GM13976 (cell line): ENCODE measurements around the gene FOXD4L1.
"Not testable (repeated sequence)": the region's sequence is repeated elsewhere in the genome, so short reads cannot be mapped to it uniquely, and the experiment has no call there.

Experiments used
- DNase-seq: peaks from one replicate; pipeline ENCODE4 v3.0.0; 2012; ENCODE audit warnings: low spot score
- in situ Hi-C: fragments of 300-500 bp; cut with MboI; formaldehyde crosslinking; loops from one replicate; pipeline ENCODE4 v1.12.0; 2022; ENCODE audit warnings: low sequenced_read_pairs, mixed read lengths, inconsistent platforms; ENCODE audit not compliant: unreplicated experiment

FOXD4L1 gene

GRCh38 chr2:113498365-113498764, at the start of gene FOXD4L1:
Gene FOXD4L1, plus strand, starts transcription at chr2:113498665. Its CDS starts 592 bp downstream, at chr2:113499257.
- DNase-seq, in situ Hi-C loops: not testable (repeated sequence)

DNA sequence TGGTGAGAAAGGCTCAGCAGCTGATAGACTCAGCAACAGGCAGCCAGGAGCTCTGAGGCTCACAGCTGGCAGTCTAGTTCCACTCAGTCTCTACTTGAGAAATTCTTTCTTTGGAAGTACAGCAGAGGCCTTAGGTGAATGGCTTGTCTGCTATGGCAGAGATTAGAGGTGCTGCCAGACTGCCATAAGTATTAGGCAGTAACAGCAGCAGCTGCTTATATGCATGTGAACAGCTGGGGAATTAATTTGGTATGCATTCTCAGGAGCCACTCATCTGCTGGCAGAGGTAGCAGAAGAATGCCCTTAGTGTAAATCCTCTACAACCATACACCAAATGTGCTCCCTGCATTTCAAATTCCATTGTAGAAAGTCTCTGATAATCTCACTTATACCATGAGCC, 32.7 kb upstream of the FOXD4L1 start:
- DNase-seq, in situ Hi-C loops: not testable (repeated sequence)

GRCh38 chr2:113476688-113477368, 21.6 kb upstream of the FOXD4L1 start:
- in situ Hi-C loops, DNase-seq: not testable (repeated sequence)

DNA sequence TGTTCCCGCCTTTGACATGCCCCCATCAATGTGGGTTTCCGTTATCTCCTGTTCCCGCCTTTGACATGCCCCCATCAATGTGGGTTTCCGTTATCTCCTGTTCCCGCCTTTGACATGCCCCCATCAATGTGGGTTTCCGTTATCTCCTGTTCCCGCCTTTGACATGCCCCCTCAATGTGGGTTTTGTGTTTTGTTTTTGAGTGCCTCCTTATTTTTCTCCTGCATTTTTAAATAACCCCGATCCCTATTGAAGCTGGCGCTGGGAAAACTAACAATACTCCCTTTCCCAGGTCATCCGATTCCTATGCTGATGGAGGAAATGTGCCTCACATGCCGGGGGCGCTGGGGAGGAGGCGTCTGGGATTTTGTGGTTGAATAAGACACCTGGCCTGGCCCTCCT, 1.9 kb upstream of the FOXD4L1 start:
- DNase-seq = not testable (repeated sequence)

GRCh38 chr2:113499019-113499885, 787 bp downstream of the FOXD4L1 start:
- in situ Hi-C loops, DNase-seq: not testable (repeated sequence)

More for the DNA sequence above, 1.9 kb upstream of the FOXD4L1 start:
- in situ Hi-C loops = not testable (repeated sequence)

- DNase-seq, in situ Hi-C loops: not testable (repeated sequence)
Observed at GRCh38 chr2:113499886-113500722, 1.6 kb downstream of the FOXD4L1 start.

- DNase-seq, in situ Hi-C loops: not testable (repeated sequence)
Observed at GRCh38 chr2:113500723-113501038, 2.2 kb downstream of the FOXD4L1 start.

DNA sequence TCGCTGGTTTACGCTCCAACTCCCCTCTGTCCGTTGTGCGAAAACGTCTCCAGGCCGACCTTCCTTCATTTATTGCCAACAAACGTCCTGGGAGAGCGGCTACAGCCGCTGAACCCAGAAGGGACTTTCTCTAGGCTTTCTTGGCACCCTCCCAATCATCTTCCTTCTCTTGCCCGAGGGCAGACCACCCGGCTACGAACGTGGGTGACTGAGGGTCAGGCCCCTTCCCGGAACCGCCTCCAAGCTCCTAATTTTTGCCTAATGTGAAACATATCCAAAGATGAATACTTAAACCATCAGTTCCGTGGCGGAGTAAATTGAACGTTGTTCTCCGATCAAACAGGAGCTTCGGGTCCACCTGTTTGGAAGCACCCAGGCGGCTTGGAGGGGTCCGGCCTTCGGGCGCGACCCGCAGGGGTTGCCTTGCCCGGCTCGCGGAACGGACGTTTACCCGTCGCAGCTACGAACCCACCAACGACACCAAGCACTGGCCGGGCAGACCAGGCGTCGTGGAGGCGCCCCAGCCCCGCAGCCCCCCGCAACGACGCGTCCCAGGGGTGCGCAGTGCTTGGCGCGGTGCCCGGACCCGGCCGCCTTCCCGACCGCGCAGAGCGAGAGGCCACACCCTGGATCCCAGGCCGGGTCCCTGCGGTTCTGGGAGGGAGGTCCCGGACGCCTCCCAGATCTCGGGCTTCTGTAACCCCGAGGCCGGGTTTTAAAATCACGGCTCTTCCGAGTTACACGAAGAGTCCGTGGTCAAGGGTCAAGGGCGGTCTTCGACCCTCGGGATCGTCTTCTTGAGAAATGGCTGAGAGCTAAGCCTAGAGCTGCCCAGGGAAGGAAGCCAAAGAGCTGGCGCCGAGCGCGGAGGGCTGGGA, 4.0 kb downstream of the FOXD4L1 start:
- in situ Hi-C loops = not testable (repeated sequence)

GRCh38 chr2:113503094-113504042, 4.9 kb downstream of the FOXD4L1 start:
- in situ Hi-C loops = not testable (repeated sequence)

More for the DNA sequence above, 4.0 kb downstream of the FOXD4L1 start:
- DNase-seq = peak; percentile 3

DNA sequence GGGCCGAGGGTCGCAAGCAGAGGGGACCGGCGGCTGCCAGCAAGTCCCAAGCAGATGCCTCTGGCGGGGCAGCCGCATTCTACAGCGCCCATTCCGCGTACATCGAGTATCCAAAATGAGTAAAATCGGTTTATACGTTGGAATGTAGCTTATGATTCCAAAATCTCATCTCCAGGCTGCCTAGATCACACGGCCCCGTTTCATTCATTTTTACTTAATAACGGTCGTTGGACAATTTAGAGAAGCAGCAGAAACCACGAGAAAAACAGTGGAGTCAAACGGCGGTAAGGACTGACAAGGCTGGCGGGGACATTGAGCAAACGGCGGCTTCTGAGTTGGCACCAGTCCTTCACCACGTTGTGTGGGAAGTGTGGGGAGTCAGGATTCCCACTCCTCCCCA, 5.6 kb downstream of the FOXD4L1 start:
- DNase-seq, in situ Hi-C loops: not testable (repeated sequence)

More at GRCh38 chr2:113503094-113504042, 4.9 kb downstream of the FOXD4L1 start:
- peak; percentile 36 for DNase-seq

DNA sequence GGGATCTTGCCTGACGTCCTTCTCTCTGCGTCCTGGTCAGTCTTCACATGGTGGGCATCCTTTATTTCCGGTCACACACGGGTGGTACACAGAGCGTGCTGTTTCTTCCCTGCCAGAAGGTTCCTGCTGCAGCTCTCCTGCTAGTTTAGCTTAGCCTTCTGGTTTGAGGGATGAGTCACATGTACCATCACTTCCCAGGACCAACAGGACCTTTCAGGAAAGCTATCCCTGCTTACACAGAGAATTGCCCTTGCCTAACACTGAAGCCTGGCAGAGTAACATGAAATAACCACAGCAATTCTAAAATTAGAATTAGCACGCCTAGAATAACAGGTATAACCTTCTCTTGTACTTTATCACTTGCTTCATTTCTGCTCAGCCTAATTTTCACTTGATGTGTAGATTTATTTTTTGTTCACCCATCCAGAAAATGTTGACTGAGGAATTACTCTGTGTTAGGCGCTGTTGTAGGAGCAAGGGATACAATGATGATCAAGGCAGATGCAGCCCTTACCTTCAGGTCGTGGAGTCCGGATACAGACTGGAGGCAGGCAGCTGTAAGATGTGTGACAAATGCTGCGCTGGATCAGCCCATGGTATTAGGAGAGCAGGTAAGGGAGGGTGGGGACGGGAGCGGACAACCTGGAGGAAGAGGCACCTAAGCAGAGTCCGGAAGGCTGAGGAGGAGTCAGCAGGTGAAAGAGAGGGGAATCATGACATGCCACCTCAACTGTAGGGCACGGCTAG, 9.1 kb downstream of the FOXD4L1 start:
- in situ Hi-C loops, DNase-seq: not testable (repeated sequence)

- DNase-seq, in situ Hi-C loops: not testable (repeated sequence)
Observed at GRCh38 chr2:113508187-113508586, 9.7 kb downstream of the FOXD4L1 start.

DNA sequence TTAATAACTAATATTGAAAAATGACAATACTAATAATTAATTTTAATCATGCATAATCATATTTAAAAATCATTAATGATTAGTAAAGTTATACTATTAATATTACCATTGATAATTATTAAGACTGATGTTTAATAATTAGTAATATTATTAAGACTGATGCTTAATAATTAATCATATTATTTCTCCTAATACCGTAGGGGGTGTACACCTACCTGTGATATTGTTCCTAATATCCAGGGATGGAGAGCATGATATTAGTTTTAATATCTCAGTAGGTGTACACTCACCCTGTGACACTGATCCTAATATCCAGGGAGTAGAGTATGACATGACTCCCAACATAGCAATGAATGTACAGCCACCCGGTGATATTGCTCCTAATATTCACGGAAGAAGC, 12.4 kb downstream of the FOXD4L1 start:
- DNase-seq, in situ Hi-C loops: not testable (repeated sequence)

DNA sequence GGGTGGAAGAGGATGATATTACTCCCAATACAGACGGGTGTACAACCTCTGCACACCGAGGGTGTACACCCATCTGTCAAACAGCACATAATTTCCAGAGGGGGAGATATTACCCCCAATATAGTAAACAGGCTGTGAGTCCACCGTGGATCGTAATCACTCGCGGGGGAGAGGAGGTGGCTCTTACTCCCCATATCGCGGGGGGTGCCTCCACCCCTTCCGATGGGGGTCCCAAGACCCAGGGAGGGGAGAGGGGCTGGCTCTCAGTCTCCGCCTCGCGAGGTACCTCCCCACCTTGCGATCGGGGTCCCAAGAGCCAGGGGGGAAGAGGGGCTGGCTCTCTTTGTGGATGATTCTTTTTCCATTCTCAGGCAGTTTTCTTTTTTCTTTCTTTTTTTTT, 13.4 kb downstream of the FOXD4L1 start:
- in situ Hi-C loops, DNase-seq: not testable (repeated sequence)

- DNase-seq, in situ Hi-C loops: not testable (repeated sequence)
Observed at GRCh38 chr2:113515457-113515856, 17.0 kb downstream of the FOXD4L1 start.

GRCh38 chr2:113515995-113516394, 17.5 kb downstream of the FOXD4L1 start:
- in situ Hi-C loops = not testable (repeated sequence)

More at GRCh38 chr2:113515995-113516394, 17.5 kb downstream of the FOXD4L1 start:
- not testable (repeated sequence) for DNase-seq
